ENCODE data around the gene SPEN. TPM values are rescaled to one million over a fixed set of nuclear protein-coding genes. Genes with fewer than 3 reads are reported as not detected.

SPEN gene
- total RNA-seq, 6 experiments from 2014 or later, result 13.5 to 33.7 (median 23.2) TPM

GRCh38 chr1:15856888-15857287 lies 9.4 kb downstream of the SPEN start:
- no peak for TF ChIP-seq POLR2A (IDR thresholded peaks at IDR 0.05)
- TF ChIP-seq CTCF (IDR thresholded peaks at IDR 0.05), result no peak
- Histone ChIP-seq H3K4me1 (peaks cover 0 to 49% (median 9%) of the 10 kb centered on the region in 4 donors), H3K36me3 (no peaks in the 10 kb centered on the region), H3K9me3 (no peaks in the 10 kb centered on the region), H3K4me3 (no peak overlapping the region), H3K27ac (no peak overlapping the region), H3K27me3 (no peaks in the 10 kb centered on the region)
- 77% methylated on average over 5 of the region's 5 CpGs for WGBS (ENCODE audit: insufficient coverage, low coverage, low lambda C conversion rate, missing lambda C conversion rate)
- ATAC-seq (no peak), DNase-seq (no peak)
- intact Hi-C loops (cut with DNase I), result no loop called here

- H3K27me3 ChIP-seq, result no peaks in the 10 kb centered on the region
- H3K9me3 ChIP-seq, result no peaks in the 10 kb centered on the region
- 80% methylated on average over 6 of the region's 6 CpGs for WGBS (ENCODE audit: insufficient coverage, low coverage, low lambda C conversion rate, missing lambda C conversion rate)
- no peaks in the 10 kb centered on the region for H3K36me3 ChIP-seq
- intact Hi-C loops (cut with DNase I), result no loop called here
- peaks cover 0 to 36% (median 2%) of the 10 kb centered on the region in 4 donors for H3K4me1 ChIP-seq
- H3K4me3 ChIP-seq, result no peak overlapping the region
- H3K27ac ChIP-seq, result no peak overlapping the region
- DNase-seq (no peak), ATAC-seq (no peak)
- no peak for TF ChIP-seq POLR2A (IDR thresholded peaks at IDR 0.05)
Measured at GRCh38 chr1:15858069-15858670, 10.7 kb downstream of the SPEN start.

- Histone ChIP-seq H3K9me3 (no peaks in the 10 kb centered on the region), H3K27ac (no peak overlapping the region), H3K4me1 (peaks cover 0 to 31% (median 2%) of the 10 kb centered on the region in 4 donors), H3K36me3 (no peaks in the 10 kb centered on the region), H3K27me3 (no peaks in the 10 kb centered on the region), H3K4me3 (no peak overlapping the region)
- intact Hi-C loops (cut with DNase I), result no loop called here
- ATAC-seq, result no peak
- 79% methylated on average over 8 of the region's 8 CpGs for WGBS (ENCODE audit: insufficient coverage, low coverage, low lambda C conversion rate, missing lambda C conversion rate)
- DNase-seq, result no peak
- TF ChIP-seq CTCF (IDR thresholded peaks at IDR 0.05) (no peak), POLR2A (IDR thresholded peaks at IDR 0.05) (no peak)
Measured at GRCh38 chr1:15858672-15859372, 11.3 kb downstream of the SPEN start.

GRCh38 chr1:15863156-15863901 lies 15.8 kb downstream of the SPEN start:
- Histone ChIP-seq H3K4me1 (peaks cover 0 to 4% (median 0%) of the 10 kb centered on the region in 4 donors), H3K27me3 (no peaks in the 10 kb centered on the region), H3K9me3 (no peaks in the 10 kb centered on the region), H3K27ac (no peak overlapping the region), H3K4me3 (no peak overlapping the region), H3K36me3 (no peaks in the 10 kb centered on the region)
- intact Hi-C loops (cut with DNase I), result no loop called here
- DNase-seq (no peak), ATAC-seq (no peak)
- 73% methylated on average over 2 of the region's 2 CpGs for WGBS (ENCODE audit: insufficient coverage, low coverage, low lambda C conversion rate, missing lambda C conversion rate)
- TF ChIP-seq POLR2A (IDR thresholded peaks at IDR 0.05) (no peak), CTCF (IDR thresholded peaks at IDR 0.05) (no peak)
